Kidney tubule cell (primary cell): ENCODE results near the gene KRTAP10-10.
"Not testable (repeated sequence)": the region's sequence is repeated elsewhere in the genome, so short reads cannot be mapped to it uniquely, and the experiment has no call there.

ENCODE experiments used
- DNase-seq: peaks from one replicate; pipeline ENCODE4 v3.0.0-alpha.2; 2018; ENCODE audit warnings: low spot score

Gene KRTAP10-10

DNA sequence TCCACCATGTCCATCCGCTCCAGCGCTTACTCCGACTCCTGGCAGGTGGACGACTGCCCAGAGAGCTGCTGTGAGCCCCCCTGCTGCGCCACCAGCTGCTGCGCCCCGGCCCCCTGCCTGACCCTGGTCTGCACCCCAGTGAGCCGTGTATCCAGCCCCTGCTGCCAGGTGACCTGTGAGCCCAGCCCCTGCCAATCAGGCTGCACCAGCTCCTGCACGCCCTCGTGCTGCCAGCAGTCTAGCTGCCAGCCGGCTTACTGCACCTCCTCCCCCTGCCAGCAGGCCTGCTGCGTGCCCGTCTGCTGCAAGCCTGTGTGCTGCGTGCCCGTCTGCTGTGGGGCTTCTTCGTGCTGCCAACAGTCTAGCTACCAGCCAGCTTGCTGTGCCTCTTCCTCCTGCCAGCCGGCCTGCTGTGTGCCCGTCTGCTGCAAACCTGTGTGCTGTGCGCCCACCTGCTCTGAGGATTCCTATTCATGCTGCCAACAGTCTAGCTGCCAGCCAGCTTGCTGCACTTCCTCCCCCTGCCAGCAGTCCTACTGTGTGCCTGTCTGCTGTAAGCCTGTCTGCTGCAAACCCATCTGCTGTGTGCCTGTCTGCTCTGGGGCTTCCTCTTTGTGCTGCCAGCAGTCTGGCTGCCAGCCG, 9.9 kb upstream of the KRTAP10-10 start:
- not testable (repeated sequence) for DNase-seq

DNA sequence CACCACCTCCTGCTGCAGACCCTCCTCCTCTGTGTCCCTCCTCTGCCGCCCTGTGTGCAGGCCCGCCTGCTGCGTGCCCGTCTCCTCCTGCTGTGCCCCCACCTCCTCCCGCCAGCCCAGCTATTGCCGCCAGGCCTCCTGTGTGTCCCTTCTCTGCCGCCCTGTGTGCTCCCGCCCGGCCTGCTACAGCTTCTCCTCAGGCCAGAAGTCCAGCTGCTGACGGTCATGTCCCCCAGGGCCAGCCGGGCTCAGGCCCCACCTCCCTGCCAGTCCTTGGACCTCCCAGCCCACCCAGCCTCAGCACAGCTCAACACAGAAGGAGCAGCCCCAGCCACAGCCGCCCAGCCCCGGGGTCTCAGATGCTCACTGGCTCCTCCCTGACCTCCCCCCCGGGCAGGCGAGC, 9.3 kb upstream of the KRTAP10-10 start:
- DNase-seq, result not testable (repeated sequence)

DNA sequence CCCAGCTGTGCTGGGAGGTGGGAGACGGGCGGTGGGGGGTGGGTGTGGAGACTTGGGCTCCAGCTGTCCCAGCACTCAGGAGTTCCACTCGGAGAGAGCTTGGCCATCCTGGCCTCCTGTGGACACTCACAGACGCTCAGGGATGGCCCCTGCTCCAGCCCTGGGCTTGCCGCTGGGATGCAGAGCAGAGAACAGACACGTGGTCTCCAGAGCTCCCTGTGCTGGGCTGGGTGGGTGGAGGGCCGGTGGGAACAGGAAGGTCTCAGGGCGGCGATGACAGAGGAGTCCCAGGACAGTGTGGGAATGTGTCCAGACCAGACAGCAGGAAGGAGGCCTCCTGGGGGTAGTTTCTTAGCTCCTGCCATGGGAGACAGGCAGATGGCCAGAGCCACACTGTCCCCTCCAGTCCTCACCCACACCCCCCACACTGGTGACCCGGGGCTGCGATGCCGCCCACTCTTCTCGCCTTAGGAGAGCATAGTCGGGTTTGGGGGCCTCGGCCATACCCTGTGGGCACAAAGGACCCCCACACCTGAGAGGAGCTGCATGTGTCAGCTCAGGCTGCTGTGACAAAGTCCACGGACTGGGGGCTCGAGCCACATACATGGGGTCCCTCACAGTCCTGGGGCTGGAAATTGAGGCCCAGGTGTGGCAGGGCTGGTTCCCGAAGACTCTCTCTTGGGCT, 8.3 kb upstream of the KRTAP10-10 start:
- no peak for DNase-seq

DNA sequence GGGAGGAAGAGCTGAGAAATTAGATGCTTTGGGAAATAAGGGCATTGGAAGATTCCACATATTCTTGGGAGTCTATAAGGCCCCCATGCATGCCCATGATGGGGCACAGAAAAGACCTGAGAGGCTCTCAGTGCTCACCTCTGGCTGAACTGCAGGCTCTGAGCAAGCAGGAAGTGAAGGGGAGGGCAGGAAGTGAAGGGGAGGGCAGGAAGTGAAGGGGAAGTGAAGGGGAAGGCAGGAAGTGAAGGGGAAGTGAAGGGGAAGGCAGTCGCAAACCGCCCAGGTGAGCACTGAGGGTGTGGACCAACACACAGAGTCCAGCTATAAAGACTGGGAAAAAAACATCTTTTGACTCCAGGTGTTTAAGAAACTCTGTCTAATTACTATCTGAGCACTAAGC, 6.7 kb upstream of the KRTAP10-10 start:
- no peak for DNase-seq

DNA sequence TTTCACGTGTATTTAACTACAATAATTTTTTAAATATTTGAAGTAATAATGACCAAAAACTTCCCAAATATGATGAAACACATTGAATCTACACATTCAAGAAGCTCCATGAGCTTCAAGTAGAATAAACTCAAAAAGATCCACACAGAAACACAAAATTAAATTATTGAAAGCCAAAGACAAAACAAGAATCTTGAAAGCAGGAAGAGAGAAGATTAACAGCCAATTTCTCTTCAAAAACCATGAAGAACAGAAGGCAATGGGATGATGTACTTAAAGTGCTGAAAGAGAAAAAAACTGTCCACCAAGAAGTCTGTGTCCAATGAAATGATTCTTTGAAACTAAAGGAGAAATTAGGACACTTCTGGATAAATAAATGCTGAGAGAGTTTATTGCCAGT, 5.1 kb upstream of the KRTAP10-10 start:
- DNase-seq, result no peak

DNA sequence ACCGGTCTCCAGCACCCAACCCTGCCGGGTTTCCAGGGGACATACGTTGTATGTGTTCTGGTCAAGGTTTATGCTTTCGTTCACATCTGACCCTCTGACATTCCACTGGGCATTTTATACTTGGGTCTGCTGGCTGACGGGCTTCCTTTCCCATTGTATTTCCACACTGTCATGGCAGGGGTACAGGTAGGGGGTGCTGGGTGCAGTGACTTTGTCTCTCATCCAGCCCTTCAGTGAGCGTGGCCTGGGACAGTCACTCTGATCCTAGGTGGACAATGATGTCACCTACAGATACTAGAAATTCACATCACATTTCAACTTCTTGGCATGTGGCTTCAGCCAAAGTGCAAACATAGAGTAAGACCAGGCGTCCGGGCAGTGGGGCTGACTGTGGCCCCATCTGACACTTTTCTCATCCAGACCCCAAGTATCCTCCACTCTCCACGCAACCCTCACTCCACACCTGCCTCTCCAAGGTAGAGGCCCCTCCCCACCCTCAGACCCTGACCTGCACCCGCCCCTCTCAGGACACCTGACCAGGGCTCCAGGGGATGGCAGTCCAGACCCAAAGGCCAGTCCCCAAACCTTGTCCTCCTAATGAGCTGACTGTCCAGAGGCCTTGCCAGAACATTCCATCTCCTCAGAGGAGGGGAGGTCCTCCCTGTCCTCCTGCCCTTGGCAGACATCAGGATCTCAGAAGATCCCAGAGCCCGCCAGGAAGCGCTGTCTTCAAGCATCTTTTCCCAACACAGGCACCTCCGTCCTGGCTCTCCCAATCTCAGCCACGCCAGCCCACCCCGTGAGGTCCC, 743 bp upstream of the KRTAP10-10 start:
- DNase-seq, result no peak

DNA sequence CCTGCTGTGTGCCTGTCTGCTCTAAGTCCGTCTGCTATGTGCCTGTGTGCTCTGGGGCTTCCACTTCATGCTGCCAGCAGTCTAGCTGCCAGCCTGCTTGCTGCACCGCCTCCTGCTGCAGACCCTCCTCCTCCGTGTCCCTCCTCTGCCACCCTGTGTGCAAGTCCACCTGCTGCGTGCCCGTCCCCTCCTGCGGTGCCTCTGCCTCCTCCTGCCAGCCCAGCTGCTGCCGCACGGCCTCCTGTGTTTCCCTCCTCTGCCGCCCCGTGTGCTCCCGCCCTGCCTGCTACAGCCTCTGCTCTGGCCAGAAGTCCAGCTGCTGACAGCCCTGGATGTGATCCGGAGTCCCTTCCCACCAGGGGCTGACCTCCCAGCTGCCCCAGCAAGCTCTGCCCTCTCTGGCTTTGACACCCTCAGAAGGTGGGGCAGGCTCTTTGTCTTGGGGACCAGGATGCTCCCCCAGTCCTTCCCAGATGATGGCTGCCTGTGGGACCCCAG, 744 bp downstream of the KRTAP10-10 start:
- DNase-seq, result not testable (repeated sequence)

DNA sequence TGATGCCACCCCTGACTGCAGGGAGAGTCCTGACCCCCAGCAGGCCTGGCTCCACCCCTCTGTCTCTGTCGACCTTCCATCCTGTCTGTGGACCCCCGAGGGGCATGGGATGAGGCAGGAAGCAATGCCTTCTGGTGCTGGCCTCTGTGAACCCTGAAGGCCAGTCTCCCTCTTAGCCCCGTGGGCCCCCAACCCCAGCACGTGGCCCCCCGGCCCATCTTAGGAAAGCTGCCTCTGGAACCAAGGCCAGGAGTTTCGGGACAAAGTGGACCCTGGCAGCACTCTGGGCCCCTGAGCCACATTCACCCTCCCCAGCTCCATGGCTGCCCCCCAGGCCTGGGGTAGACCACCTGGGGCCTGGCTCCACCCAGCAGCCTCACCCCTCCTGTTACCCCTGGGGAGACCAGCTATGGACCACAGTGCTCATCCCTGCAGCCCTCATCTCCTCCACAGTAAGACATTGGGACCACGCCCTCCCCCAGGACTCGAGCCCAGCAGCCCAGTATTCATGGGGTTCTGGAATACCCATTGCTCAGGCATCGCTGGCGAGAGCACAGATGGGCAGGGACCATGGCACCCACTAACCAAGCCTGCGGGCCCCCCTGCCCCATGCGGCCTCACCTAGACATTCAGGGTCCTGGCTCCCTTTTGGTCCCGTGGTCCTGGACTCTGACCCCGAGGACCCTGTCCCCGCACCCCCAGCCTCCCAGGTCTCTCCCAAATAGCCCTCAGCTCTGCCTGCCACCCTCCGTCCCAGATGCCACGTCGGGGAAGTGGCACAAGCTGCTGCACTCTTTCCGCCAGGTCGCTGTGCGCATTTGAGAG, 1.6 kb downstream of the KRTAP10-10 start:
- not testable (repeated sequence) for DNase-seq

DNA sequence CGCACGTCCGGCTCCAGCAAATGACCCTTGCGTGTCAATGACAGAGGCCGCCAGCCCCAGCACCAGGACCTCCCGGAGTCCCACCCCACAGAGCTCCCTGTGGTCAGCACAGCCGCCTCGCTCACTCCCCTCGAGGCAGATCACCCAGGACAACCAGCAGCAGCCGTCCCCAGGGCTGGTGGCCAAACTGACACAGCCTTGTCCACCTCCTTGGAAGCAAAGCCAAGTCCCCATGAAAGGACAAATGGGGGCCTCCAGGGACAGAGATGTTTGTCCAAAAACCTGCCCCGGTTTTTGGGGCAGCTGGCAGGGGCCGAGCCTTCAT, 2.1 kb downstream of the KRTAP10-10 start:
- no peak for DNase-seq

DNA sequence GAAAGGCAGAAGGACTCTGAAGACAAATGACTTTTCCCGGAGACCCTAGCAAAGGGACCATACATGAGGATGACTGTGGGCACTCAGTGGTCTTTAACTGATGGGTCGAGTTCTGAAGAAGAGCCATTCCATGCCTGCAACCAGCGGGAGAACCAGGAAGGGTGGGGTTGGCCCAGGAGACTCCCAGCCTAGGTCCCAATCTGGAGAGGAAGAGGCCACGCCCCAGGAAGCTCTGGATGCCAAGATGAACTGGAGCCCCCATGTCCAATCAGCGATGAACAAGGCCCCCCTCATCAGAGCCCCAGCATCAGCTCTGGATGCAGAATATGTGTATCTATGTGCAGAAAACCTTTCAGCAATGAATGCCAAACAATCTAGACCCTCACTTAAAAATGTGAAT, 3.6 kb downstream of the KRTAP10-10 start:
- no peak for DNase-seq

DNA sequence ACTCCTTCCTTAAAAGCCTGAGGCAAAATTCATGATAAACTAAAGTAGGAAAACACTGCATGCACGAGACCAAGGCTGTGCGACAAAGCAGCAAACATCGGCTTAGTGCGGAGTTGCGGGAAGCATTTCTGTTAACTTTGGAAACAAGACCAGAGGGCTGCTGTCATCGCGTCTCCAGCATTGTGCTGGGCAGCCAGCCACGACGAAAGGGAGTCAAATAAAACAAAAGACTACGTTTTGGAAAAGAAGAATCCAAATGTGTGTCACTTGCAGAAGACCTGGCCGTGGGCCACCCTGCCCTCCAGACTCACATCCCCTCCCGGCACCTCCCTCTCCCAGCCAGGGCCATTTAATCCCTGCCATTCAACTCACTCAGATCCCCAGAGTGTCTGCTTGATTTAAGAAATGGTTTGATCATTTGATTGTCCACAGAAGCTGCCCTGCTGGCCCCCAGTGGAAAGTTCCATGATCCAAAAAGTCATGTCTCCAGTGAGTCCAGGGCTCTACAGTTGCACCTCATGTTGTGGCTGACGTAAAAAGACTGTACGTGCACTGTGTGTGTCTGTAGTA, 6.7 kb downstream of the KRTAP10-10 start:
- DNase-seq, result no peak

DNA sequence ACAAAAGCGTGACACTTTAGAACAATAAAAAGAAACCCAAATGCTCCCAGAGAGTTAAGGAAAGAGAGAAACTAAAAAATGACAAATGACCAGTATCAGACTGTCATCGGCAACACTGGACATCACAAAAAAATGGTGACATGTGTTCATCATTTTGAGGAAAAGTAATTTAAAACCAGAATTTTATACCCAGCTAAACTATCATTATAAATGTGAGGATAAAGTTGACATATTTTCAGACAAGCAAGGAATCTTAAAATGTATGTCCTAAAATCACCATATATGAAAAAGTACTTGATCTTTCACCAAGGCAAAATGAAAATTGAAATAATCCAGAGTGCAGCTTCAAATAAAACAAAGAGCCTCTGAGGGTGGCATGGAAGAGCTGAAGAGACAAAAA, 7.7 kb downstream of the KRTAP10-10 start:
- DNase-seq, result no peak

DNA sequence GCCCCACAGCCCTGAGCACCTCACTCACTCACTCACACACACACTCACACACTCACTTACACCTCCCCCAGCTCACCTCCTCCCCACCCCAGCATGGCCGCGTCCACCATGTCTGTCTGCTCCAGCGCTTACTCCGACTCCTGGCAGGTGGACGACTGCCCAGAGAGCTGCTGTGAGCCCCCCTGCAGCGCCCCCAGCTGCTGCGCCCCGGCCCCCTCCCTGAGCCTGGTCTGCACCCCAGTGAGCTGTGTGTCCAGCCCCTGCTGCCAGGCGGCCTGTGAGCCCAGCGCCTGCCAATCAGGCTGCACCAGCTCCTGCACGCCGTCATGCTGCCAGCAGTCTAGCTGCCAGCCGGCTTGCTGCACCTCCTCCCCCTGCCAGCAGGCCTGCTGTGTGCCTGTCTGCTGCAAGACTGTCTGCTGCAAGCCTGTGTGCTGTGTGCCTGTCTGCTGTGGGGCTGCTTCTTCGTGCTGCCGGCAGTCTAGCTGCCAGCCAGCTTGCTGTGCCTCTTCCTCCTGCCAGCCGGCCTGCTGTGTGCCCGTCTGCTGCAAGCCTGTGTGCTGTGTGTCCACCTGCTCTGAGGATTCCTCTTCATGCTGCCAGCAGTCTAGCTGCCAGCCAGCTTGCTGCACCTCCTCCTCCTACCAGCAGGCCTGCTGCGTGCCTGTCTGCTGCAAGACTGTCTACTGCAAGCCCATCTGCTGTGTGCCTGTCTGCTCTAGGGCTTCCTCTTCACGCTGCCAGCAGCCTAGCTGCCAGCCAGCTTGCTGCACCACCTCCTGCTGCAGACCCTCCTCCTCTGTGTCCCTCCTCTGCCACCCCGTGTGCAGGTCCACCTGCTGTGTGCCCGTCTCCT, 9.4 kb downstream of the KRTAP10-10 start, which contains the start of gene KRTAP10-11:
TSS of gene KRTAP10-11 (plus strand) at position 49 of the 856 bp plus-strand sequence. CDS start at position 94, 45 bp downstream.
- not testable (repeated sequence) for DNase-seq

DNA sequence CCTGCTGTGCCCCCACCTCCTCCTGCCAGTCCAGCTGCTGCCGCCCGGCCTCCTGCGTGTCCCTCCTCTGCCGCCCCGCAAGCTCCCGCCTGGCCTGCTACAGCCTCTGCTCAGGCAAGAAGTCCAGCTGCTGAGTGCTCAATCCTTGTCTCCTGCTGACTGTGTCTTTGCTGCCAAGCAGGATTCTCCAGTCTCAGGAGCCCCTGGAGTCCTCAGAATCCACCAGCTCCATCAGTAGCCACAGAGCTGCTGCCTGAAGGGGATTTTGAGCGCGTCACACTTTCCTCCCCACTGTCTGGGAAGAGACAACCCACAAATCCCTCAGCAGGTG, 10.0 kb downstream of the KRTAP10-10 start:
- DNase-seq, result no peak

DNA sequence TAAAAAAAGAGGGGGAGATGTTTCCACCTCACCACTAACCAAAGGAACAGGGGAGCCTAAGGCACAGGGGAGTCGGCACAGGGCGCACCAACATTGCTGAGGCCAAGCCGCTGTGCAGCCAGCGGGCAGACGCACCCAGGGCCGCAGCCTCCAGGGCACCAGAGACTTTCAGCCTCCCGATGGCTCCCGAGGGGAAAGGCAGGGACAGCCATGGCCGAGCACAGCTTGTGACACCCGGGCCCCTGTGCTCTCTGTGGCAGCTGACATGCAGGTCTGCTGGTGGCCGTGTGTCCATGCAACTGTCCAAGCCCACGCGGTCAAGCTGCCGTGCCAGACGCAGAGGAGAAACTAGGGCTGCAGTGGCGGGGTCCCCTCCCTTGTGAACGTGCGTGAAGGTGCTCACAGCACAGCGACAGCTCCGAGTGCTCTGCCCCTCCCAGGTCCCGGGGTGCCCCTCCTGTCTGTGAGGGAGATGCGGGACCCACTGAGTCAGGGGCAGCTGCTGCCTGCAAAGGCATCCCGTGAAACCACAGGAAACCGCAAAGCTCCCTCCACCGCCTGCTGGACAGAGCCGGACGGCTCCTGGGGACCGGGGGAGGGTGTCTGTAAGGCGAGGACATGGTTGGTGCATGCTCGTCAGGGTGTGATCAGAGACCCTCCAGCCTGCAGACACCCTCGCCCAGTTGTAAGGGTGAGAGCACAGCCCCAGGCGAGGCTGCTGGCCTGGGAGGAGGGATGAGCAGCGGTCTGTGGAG, 11.6 kb downstream of the KRTAP10-10 start:
- DNase-seq, result no peak

DNA sequence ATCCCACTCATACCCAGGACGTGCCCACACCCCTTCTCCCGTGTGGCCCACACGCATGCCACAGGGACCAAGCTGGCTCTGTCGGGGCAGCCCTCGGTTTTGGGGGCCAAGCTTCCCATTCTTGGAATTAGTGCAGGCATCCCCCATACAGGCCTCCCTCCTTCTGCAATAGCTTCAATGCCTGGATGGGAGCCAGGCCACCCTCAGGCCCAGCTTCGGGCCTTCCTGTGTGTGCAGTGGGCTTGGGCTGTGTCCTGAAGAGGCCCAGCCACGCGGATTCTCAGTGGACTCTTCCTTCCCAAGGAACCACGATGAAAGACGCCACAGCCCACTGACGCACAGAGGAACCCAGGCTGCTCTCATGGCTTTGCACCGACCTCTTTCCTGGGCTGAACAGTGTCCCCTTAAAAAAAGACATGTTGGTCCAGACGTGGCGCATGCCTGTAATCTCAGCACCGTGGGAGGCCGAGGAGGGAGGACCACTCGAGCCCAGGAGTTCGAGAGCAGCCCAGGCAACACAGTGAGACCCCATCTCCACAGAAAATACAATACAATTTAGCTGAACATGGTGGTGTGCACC, 12.5 kb downstream of the KRTAP10-10 start:
- no peak for DNase-seq

DNA sequence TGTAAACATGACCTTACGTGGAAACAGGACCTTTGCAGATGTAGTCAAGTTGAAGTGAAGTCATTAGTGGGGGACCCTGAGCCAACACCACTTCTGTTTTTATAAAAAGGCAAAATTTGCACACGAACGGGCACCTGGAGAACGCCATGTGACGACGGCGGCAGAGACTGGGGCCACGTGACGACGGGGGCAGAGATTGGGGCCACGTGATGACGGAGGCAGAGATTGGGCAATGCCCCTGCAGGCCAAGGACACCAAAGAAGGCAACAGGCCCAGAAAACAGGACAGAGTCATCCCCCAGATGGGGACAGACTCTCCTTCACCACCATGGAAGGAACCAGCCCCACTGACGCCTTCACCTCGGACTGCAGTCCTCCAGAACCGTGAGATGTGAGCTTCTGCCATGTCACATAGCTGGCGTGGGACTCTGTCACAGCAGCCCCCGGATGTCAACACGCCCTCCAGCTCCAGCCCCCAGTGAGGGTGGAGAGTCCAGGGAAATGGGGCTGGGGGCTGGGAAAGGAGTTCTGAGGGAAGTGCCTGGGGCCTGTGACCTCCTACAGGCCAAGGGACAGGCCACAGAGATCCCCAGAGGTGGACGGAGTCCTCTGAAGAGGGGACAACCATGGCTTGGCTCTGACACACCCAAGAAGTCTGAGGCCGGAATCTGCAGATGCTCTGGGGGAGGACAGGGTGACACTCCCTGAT, 13.3 kb downstream of the KRTAP10-10 start:
- no peak for DNase-seq

DNA sequence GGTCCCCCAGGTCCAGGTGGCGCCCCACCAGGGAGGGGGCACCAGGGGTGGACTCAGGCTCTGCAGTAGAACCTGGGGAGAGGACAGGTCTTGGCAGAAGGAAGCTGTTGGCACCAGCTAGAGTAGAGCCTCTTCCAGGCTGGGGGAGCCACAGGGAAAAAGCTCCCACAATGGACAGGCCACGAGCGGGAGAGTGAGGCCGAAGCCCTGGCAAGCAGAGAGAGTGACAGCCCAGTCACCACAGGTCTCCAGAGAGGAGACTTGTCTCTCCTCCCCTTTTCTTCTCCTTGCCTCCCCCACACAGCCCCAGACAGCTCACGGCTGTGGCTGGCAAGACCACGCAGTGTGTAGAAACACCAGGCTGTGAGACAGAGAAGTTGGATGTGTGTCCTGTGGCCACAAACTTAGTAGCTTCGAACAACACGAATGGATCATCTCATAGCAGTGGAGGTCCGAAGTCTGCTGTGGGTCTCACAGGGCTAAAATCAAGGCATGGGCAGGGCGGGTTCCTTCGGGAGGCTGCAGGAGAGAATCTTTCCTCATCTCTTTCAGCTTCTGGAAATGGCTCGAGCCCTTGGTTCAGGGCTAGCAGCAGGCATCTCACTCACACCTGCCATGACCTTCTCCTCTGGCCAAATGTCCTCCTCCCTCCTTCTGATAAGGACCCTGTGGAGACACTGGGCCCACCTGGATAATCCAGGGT, 14.0 kb downstream of the KRTAP10-10 start:
- DNase-seq, result no peak
